ENCODE measurements around the gene CLDN7. TPM values are rescaled to one million over a fixed set of nuclear protein-coding genes. Genes with fewer than 3 reads are reported as not detected.

Gene CLDN7
- total RNA-seq, 2 experiments from 2014 or later: 1.1 to 1.2 TPM

DNA sequence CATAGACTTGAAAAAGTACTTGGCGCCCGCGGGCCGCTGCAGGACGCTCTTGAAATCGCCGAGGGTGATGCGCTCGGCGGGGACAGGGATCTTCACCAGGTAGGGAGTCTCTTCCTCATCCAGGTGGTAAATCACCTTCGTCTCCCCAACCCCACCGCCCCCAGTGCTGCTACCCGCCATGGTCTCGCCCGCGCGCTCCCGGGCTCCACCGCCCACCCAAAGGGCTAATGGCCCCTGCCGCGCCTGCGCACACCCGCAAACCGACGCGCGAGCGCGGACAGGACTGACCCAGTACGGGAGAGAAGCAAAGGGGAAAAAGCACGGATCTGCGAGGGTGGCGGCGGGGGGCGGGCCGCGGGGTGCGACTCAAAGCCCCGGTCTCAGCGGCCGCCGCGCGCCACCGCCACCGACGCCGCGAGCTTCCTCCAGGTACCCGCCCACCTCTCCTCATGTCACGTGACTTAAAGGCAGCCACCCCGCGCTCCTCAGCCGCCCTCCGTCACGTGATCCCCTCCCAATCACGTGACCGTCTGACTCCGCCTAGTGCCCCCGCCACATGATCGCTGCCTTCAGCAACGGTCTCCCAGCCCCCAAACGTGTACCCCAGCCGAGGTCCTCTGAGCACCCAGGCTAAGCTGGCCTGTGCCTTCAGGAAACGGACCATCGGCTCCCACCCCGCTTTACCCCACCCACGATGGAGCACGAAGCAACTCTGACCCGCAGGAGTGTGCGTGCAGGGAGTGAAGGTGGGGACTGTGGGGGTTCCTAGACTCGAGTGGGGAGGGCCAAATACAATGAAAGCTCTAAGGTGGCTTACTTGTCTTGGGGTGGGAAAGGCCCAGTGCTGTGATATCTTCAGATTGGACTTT lies 28.0 kb downstream of the CLDN7 start, which contains the start of gene DVL2:
DVL2 (minus strand) TSS at position 435 of the 869 bp plus-strand sequence; CDS start at position 180, 255 bp downstream.
- TF ChIP-seq, protein P1, sequence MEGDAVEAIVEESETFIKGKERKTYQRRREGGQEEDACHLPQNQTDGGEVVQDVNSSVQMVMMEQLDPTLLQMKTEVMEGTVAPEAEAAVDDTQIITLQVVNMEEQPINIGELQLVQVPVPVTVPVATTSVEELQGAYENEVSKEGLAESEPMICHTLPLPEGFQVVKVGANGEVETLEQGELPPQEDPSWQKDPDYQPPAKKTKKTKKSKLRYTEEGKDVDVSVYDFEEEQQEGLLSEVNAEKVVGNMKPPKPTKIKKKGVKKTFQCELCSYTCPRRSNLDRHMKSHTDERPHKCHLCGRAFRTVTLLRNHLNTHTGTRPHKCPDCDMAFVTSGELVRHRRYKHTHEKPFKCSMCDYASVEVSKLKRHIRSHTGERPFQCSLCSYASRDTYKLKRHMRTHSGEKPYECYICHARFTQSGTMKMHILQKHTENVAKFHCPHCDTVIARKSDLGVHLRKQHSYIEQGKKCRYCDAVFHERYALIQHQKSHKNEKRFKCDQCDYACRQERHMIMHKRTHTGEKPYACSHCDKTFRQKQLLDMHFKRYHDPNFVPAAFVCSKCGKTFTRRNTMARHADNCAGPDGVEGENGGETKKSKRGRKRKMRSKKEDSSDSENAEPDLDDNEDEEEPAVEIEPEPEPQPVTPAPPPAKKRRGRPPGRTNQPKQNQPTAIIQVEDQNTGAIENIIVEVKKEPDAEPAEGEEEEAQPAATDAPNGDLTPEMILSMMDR (IDR thresholded peaks at IDR 0.05): no peak
- peak; percentile 89 to 97 (median 92) for DNase-seq
- Histone ChIP-seq H3K4me3 (ENCODE audit: low read length) (peak within 1 kb of the TSS; percentile 97), H3K9me3 (ENCODE audit: control insufficient read depth in 1 of 2, insufficient read depth in 1 of 2, low read length in 2 of 2) (no peaks in the 10 kb centered on the region), H3K27me3 (ENCODE audit: control insufficient read depth in 1 of 2, insufficient read depth in 2 of 2, low read length in 2 of 2) (no peaks in the 10 kb centered on the region), H3K27ac (ENCODE audit: low read depth in 1 of 2, low read length in 2 of 2) (peak within 1 kb of the TSS; percentile 61 to 81), H3K4me1 (ENCODE audit: insufficient read depth, low read length) (peaks cover 60% of the 10 kb centered on the region), H3K36me3 (ENCODE audit: insufficient read depth, low read length) (peaks cover 35% of the 10 kb centered on the region)
- no peaks in the 10 kb centered on the region for H3K27me3 Mint-ChIP-seq
- peaks cover 66% of the 10 kb centered on the region for H3K36me3 Mint-ChIP-seq (ENCODE audit: low read depth)
- H3K4me1 Mint-ChIP-seq (ENCODE audit: low read depth): peaks cover 46% of the 10 kb centered on the region
- intact Hi-C loops (cut with DNase I, micrococcal nuclease): loop anchor here (1.0 to 10.0 kb wide), 2 partner anchors 29 to 610 kb away; no protein-coding TSS in a partner anchor
- ChIA-PET CTCF (interaction anchor here (1.0 to 3.5 kb wide), 3 partner anchors 14 to 62 kb away, joined by 4 to 19 read pairs (median 6); partner anchors contain the start of genes ACADVL and DLG4), POLR2A (interaction anchor here (0.7 to 17.0 kb wide), 15 partner anchors 9 to 452 kb away, joined by 3 to 234 read pairs (median 4); partner anchors contain the start of genes ACADVL, ACAP1, CTDNEP1 and DLG4)
- H3K4me3 Mint-ChIP-seq: peak within 1 kb of the TSS; percentile 94
- ATAC-seq (ENCODE audit: poor library complexity): peak; percentile 56
- H3K9me3 Mint-ChIP-seq: no peaks in the 10 kb centered on the region
- H3K27ac Mint-ChIP-seq: peak within 1 kb of the TSS; percentile 92

DNA sequence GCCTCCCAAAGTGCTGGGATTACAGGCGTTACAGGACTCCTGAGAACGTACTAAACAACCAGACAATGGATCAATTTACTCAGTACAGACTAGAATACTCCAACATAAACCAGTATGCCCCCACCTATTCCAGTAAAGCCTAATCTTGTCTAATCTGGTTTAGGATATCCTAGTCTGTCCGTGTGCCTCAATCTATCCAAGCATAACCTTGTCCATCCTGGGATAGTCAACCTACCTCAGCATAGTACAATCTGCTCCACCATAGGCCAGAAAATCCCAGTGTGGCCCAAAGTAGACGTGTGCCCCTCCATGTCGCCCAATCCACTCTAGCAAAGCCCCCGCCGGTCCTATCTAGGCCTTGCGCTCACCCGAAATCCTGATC lies 28.6 kb downstream of the CLDN7 start:
- H3K27me3 ChIP-seq (ENCODE audit: control insufficient read depth in 1 of 2, insufficient read depth in 2 of 2, low read length in 2 of 2): no peaks in the 10 kb centered on the region
- no peaks in the 10 kb centered on the region for H3K9me3 ChIP-seq (ENCODE audit: control insufficient read depth in 1 of 2, insufficient read depth in 1 of 2, low read length in 2 of 2)
- Mint-ChIP-seq H3K4me3 (peak overlapping the region; percentile 94), H3K36me3 (ENCODE audit: low read depth) (peaks cover 67% of the 10 kb centered on the region), H3K27me3 (no peaks in the 10 kb centered on the region), H3K4me1 (ENCODE audit: low read depth) (peaks cover 46% of the 10 kb centered on the region), H3K9me3 (no peaks in the 10 kb centered on the region), H3K27ac (peak overlapping the region; percentile 92)
- peak overlapping the region; percentile 97 for H3K4me3 ChIP-seq (ENCODE audit: low read length)
- intact Hi-C loops (cut with DNase I, micrococcal nuclease): loop anchor here (1.0 to 10.0 kb wide), 2 partner anchors 28 to 611 kb away; no protein-coding TSS in a partner anchor
- DNase-seq: no peak
- peaks cover 60% of the 10 kb centered on the region for H3K4me1 ChIP-seq (ENCODE audit: insufficient read depth, low read length)
- ATAC-seq (ENCODE audit: poor library complexity): no peak
- peaks cover 41% of the 10 kb centered on the region for H3K36me3 ChIP-seq (ENCODE audit: insufficient read depth, low read length)
- TF ChIP-seq, protein P1 (IDR thresholded peaks at IDR 0.05): no peak
- CTCF ChIA-PET: interaction anchor here (1.0 to 3.5 kb wide), 3 partner anchors 13 to 62 kb away, joined by 4 to 19 read pairs (median 6); partner anchors contain the start of genes ACADVL and DLG4
- peak overlapping the region; percentile 48 to 81 for H3K27ac ChIP-seq (ENCODE audit: low read depth in 1 of 2, low read length in 2 of 2)
- POLR2A ChIA-PET: interaction anchor here (0.8 to 17.0 kb wide), 12 partner anchors 9 to 340 kb away, joined by 3 to 234 read pairs (median 4); partner anchors contain the start of genes ACADVL, ACAP1, CTDNEP1 and DLG4

DNA sequence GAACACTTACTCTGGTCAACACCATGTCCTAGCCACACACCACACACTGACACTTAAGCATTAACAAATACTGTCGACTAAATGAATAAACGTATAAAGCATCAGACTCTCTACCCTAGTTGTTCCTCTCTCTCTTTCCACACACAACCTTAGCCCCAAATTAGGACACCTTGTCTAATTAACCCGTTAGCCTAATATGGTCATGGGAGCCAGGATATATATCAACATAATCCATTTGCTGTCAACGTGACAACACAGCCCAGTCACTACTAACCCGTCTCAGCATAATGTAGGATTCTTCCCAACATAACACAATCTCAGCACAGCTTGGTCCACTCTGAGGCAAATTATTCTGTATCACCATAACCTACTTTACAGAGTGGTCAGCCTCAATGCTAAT lies 30.2 kb downstream of the CLDN7 start:
- Mint-ChIP-seq H3K9me3 (no peaks in the 10 kb centered on the region), H3K4me1 (ENCODE audit: low read depth) (peaks cover 46% of the 10 kb centered on the region), H3K27me3 (no peaks in the 10 kb centered on the region), H3K36me3 (ENCODE audit: low read depth) (peaks cover 72% of the 10 kb centered on the region), H3K4me3 (peak overlapping the region; percentile 65), H3K27ac (no peak overlapping the region)
- no peak for DNase-seq
- no peak for ATAC-seq (ENCODE audit: poor library complexity)
- TF ChIP-seq, protein P1 (IDR thresholded peaks at IDR 0.05): no peak
- H3K9me3 ChIP-seq (ENCODE audit: control insufficient read depth in 1 of 2, insufficient read depth in 1 of 2, low read length in 2 of 2): no peaks in the 10 kb centered on the region
- peaks cover 53% of the 10 kb centered on the region for H3K36me3 ChIP-seq (ENCODE audit: insufficient read depth, low read length)
- intact Hi-C loops (cut with DNase I, micrococcal nuclease): loop anchor here (10.0 kb wide), 1 partner anchor 613 kb away; no protein-coding TSS in a partner anchor
- no peak overlapping the region for H3K27ac ChIP-seq (ENCODE audit: low read depth in 1 of 2, low read length in 2 of 2)
- H3K4me1 ChIP-seq (ENCODE audit: insufficient read depth, low read length): peaks cover 54% of the 10 kb centered on the region
- POLR2A ChIA-PET: interaction anchor here (17.0 kb wide), 1 partner anchor 13 kb away, joined by 234 read pairs; the partner anchor contains the start of genes ACADVL and DLG4
- CTCF ChIA-PET: interaction anchor here (0.9 kb wide), 1 partner anchor 11 kb away, joined by 3 read pairs; no protein-coding TSS in a partner anchor
- no peaks in the 10 kb centered on the region for H3K27me3 ChIP-seq (ENCODE audit: control insufficient read depth in 1 of 2, insufficient read depth in 2 of 2, low read length in 2 of 2)
- no peak overlapping the region for H3K4me3 ChIP-seq (ENCODE audit: low read length)
